IPS-18a (cell line): ENCODE measurements around the gene FAN1.

Source experiments
- H3K27ac ChIP-seq: one replicate; pipeline ENCODE4 v1.5.1; 2013; ENCODE audit warnings: low read length
- H3K27me3 ChIP-seq: one replicate; pipeline ENCODE4 v1.6.1; 2013; ENCODE audit warnings: mild to moderate bottlenecking, low read length; ENCODE audit not compliant: control insufficient read depth, insufficient read depth
- H3K36me3 ChIP-seq: one replicate; pipeline ENCODE4 v1.6.1; 2013; ENCODE audit warnings: low read depth, low read length; ENCODE audit not compliant: control insufficient read depth
- H3K4me1 ChIP-seq: one replicate; pipeline ENCODE4 v1.6.1; 2013; ENCODE audit warnings: low read depth, low read length; ENCODE audit not compliant: control insufficient read depth
- H3K4me3 ChIP-seq: one replicate; pipeline ENCODE4 v1.5.1; 2013; ENCODE audit warnings: low read length
- H3K9ac ChIP-seq: one replicate; pipeline ENCODE4 v1.6.1; 2013; ENCODE audit warnings: mild to moderate bottlenecking, low read length, moderate library complexity
- H3K9me3 ChIP-seq: one replicate; pipeline ENCODE4 v1.6.1; 2013; ENCODE audit warnings: low read depth, low read length; ENCODE audit not compliant: control insufficient read depth

Gene FAN1

DNA sequence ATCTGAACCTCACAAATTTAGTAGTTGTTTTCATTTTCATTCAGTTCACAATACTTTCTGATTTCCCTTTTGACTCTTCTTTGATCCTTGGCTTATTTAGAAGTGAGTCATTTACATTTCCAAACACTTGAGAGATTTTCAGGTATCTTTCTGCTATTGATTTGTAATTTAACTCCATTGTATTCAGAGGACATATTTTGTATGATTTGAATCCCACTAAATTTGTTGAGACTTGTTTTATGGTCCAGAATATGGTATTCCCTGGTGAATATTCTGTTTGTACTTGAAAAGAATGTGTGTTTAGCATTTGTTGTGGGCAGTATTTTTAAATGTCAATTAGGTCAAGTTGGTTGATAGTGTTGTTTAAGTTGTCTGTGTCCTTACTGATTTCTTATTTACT is 29.6 kb downstream of the FAN1 start:
- no peak overlapping the region for H3K27ac ChIP-seq
- H3K4me3 ChIP-seq: no peak overlapping the region
- peaks cover 43% of the 10 kb centered on the region for H3K36me3 ChIP-seq
- H3K9ac ChIP-seq: no peak overlapping the region
- H3K27me3 ChIP-seq: no peaks in the 10 kb centered on the region
- H3K9me3 ChIP-seq: no peaks in the 10 kb centered on the region
- H3K4me1 ChIP-seq: no peaks in the 10 kb centered on the region

DNA sequence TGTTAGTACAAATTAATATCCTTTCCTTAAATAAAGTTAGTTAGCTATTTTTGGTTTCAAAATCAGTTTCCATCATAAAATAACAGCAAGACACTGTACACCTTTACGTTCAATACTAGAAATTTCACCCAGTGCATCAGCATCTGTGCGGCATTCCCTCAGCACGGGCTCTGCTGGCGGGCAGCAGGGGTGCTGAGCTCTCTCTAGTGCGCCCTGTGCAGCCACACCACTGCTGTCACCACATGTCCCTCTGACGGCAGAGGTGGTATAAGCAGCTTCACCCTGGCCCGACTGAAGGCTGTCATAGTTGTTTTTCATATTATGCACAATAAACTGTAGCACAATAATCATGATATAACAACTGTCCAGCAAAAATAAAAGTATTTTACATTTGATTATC is 35.4 kb downstream of the FAN1 start:
- H3K4me3 ChIP-seq: no peak overlapping the region
- peaks cover 73% of the 10 kb centered on the region for H3K36me3 ChIP-seq
- H3K27me3 ChIP-seq: no peaks in the 10 kb centered on the region
- H3K27ac ChIP-seq: no peak overlapping the region
- no peak overlapping the region for H3K9ac ChIP-seq
- H3K4me1 ChIP-seq: no peaks in the 10 kb centered on the region
- H3K9me3 ChIP-seq: no peaks in the 10 kb centered on the region

DNA sequence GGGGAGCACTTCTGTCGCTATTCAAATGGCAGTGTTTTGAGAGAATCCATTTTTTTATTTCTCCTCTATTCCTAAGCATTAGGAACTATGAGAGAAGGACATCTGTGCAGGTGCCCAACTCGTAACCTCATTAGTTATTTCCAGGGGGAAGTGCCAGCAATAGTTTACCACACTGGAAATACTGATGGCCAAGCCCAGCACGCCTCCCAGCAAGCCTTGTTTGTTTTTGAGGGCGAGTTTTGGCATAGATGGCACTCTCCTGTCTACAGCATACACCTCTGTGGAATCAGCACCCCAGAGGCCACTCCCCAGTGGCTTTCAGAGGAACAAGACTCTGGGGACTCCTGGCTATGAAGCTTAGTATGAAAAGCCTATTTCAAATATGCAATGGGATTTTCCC is 36.6 kb downstream of the FAN1 start:
- H3K27me3 ChIP-seq: no peaks in the 10 kb centered on the region
- no peak overlapping the region for H3K27ac ChIP-seq
- H3K36me3 ChIP-seq: peaks cover 73% of the 10 kb centered on the region
- no peak overlapping the region for H3K9ac ChIP-seq
- no peaks in the 10 kb centered on the region for H3K9me3 ChIP-seq
- no peak overlapping the region for H3K4me3 ChIP-seq
- H3K4me1 ChIP-seq: no peaks in the 10 kb centered on the region

DNA sequence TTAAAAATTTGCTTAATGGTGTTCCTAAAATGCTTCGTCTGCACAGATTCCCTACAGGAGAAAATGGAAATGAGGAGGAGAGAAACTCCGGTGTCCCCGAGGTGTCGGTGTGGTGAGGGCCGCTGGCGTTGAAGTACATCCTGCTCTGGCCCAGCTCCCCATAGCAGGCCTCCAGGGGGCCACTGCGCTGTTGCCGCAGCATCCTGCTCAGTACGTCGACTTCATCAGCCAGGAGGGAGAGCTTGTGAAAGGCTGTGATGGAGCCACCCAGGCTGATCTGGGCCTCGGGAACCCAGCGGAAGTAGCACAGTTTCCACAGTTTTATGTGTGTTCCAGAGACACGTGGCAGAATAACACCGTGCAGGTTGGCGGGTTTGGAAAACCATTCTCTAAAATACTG is 37.8 kb downstream of the FAN1 start:
- Histone ChIP-seq H3K9ac (no peak overlapping the region), H3K36me3 (peaks cover 75% of the 10 kb centered on the region), H3K4me1 (no peaks in the 10 kb centered on the region), H3K27me3 (no peaks in the 10 kb centered on the region), H3K27ac (no peak overlapping the region), H3K4me3 (no peak overlapping the region), H3K9me3 (no peaks in the 10 kb centered on the region)

DNA sequence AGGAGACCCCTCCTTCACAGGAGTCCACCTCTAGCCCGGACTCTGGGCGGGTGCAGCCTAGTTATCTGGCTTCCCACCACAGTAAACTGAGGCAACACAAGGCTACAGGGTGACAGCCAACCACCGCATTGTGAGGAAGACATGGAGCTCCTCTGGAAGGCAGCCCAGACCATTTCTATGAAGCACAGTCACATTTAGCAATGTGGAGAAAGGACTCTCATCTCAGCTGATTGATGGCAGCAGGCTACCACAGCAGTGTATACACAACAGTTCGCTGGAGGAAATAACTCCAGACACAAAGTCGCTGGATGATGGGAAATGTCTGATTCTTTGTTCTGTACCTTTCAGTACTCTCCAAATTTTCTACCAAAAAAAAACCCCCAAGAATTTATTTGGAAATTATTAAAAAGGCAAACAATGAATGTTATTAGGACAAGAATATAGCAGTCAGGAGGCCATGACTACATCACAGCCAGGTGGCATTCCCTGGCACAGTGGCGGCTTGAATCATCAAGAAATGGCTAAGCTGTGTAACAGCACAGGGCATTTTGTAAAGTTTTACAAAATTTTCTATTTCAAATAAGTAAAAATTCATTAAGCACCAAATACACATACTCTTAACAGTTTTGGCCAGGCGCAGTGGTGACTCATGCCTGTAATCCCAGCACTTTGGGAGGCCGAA is 40.1 kb downstream of the FAN1 start:
- H3K27me3 ChIP-seq: no peaks in the 10 kb centered on the region
- H3K36me3 ChIP-seq: peaks cover 70% of the 10 kb centered on the region
- H3K4me3 ChIP-seq: no peak overlapping the region
- no peaks in the 10 kb centered on the region for H3K4me1 ChIP-seq
- no peaks in the 10 kb centered on the region for H3K9me3 ChIP-seq
- H3K9ac ChIP-seq: no peak overlapping the region
- H3K27ac ChIP-seq: no peak overlapping the region

DNA sequence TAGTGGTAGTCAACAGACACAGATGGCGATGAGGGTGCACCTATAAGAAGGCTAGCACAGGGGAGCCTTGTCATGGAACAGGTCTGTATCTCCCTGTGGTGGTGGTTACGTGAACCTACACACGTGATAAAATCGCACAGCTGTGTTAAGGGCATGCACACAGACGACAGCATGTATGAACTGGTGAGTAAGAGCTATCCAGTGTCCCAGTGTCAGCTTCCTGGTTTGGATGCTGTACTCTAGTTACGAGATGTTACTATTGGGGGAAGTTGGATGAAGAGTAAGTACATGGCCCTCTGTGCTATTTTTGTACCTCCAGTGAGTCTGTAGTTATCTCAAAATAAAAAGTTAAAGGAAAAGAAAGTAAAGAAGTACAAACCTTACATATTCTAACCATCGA is 49.5 kb downstream of the FAN1 start:
- Histone ChIP-seq H3K9me3 (no peaks in the 10 kb centered on the region), H3K36me3 (peaks cover 33% of the 10 kb centered on the region), H3K4me1 (no peaks in the 10 kb centered on the region), H3K27ac (no peak overlapping the region), H3K9ac (no peak overlapping the region), H3K27me3 (no peaks in the 10 kb centered on the region), H3K4me3 (no peak overlapping the region)

DNA sequence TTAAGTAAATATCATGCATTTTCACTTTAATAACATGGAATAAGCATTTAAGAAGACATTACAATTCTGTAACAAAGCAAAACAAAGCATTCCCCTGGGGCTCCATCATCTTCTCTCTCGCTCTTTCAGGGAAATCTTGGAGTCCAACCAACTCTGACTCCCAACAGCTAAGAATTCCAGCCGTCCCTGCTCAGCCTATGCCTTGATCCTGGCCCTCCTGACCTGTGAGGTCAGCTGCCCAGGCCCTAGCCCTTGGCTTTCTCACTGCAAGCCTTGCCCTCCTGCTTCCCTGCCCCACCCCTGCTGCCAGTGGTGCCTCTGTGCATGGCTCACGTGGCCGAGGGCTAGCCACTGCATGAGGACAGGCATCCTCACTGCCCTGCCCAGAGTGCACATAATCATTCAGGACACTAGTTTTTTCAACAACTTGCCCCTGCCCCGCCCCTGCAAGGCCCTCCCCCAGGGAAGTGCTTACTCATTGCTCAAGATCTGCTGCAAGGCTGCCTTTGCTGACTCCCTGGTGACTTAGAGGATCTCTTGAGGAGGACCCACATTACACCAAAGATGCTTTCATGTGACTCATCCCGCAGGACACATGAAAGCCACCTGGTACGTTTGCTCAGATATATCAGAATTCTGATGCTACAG is 50.1 kb downstream of the FAN1 start:
- no peaks in the 10 kb centered on the region for H3K4me1 ChIP-seq
- H3K9ac ChIP-seq: no peak overlapping the region
- peaks cover 33% of the 10 kb centered on the region for H3K36me3 ChIP-seq
- no peak overlapping the region for H3K4me3 ChIP-seq
- no peak overlapping the region for H3K27ac ChIP-seq
- H3K27me3 ChIP-seq: no peaks in the 10 kb centered on the region
- H3K9me3 ChIP-seq: no peaks in the 10 kb centered on the region

DNA sequence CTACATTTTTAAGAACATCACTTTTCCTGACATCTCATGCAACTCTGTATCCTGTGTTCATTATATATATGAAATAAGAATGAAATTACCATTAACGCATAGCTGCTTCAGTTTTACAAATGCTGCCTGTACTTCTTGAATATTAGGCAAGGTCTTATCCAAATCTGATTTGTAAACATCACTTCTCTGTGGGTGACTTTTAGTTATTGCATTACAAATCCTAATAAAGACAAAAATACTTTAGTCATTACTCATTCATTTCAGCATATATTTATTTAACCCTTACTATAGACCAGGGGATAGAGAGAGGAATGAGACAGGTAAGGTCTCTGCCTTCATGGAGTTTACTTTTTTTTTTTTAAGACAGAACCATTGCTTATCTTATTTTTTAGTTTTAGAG is 51.0 kb downstream of the FAN1 start:
- H3K36me3 ChIP-seq: peaks cover 28% of the 10 kb centered on the region
- no peaks in the 10 kb centered on the region for H3K9me3 ChIP-seq
- no peak overlapping the region for H3K9ac ChIP-seq
- H3K4me3 ChIP-seq: no peak overlapping the region
- H3K4me1 ChIP-seq: no peaks in the 10 kb centered on the region
- no peaks in the 10 kb centered on the region for H3K27me3 ChIP-seq
- no peak overlapping the region for H3K27ac ChIP-seq

DNA sequence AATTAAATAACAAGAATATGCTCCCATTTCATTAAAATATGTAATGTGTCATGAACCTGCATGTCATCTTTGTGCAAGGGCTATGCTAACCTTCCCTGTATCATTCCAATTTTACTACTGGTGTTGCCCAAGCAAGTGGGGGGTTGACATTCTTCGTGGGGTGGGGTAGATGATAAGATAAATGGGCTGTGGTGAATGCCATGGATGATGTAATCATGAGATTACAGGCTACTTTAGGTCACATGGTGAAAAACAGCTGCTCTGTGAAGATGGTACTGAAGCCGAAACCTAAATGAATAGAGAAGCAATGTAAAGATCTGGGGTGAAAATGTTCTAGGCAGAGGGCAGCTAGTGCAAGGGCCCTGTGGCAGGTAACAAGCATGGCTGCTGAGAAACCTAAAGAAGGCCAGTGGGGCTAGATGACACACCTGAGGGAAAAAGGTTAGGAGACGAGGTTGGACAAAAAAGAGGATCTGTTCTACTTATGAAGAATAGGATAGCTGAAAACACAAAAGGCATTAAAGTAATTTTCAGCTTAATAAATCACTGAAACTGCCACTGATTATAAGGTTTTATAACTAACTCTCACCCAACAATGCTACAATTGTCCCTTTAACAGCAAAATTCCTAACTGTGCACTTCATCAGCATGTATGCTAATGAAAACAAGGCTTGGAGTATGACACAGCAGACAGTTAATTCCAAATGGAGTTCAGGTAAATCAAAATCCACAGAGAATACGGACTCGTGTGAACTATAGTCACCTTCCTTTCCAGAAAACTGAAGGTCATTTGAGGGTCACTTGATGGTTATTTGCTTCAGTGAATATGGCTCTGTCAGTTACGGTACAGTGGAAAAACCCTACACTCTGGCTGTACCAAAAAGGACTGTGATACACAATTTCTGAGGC is 52.8 kb downstream of the FAN1 start:
- Histone ChIP-seq H3K9me3 (no peaks in the 10 kb centered on the region), H3K27me3 (no peaks in the 10 kb centered on the region), H3K4me3 (no peak overlapping the region), H3K36me3 (peaks cover 23% of the 10 kb centered on the region), H3K4me1 (no peaks in the 10 kb centered on the region), H3K27ac (no peak overlapping the region), H3K9ac (no peak overlapping the region)

DNA sequence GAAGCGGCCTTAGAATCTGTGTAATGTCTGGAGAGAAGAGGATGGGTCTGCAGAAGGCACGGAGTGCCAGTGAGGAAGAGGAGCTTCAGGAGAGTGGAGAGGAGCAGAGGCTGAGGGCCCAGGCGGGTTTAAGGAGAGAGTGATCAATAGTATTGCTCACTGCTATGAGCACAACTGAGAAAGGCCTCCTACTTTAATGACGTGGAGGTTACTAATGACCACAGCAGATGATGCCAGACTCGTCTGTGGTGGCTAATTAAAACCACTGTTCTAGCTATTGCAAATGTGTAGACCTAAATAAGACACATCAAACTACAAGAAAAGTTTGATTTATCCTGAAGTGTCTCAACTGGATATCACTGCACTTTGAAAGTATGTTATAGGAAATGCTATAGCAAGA is 54.5 kb downstream of the FAN1 start:
- peaks cover 9% of the 10 kb centered on the region for H3K36me3 ChIP-seq
- no peak overlapping the region for H3K4me3 ChIP-seq

DNA sequence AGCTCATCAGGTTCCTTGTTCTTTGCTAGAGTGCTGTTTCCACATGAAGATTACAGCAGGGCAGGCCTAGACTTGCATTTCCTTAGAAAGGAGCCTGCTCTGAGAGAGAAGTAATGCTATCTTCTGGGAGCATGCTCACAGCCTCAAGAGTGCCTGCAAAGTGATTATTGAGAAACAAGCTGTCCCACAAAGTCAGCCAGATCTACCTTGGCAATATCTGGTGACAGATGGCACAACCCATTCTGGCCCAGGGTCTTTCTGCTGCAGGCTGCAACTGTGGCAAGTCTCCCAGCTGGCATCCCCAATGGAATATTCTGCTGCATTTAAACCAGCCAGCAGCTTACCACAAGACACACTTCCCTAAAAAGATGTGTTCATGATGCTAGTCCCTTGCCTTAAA is 58.4 kb downstream of the FAN1 start:
- no peak overlapping the region for H3K9ac ChIP-seq
- H3K36me3 ChIP-seq: peaks cover 8% of the 10 kb centered on the region
- no peaks in the 10 kb centered on the region for H3K4me1 ChIP-seq
- H3K4me3 ChIP-seq: no peak overlapping the region
- no peaks in the 10 kb centered on the region for H3K27me3 ChIP-seq
- no peak overlapping the region for H3K27ac ChIP-seq
- H3K9me3 ChIP-seq: no peaks in the 10 kb centered on the region

More for the DNA sequence above, 54.5 kb downstream of the FAN1 start:
- H3K9ac ChIP-seq: no peak overlapping the region
- H3K27ac ChIP-seq: no peak overlapping the region
- no peaks in the 10 kb centered on the region for H3K9me3 ChIP-seq
- no peaks in the 10 kb centered on the region for H3K4me1 ChIP-seq
- no peaks in the 10 kb centered on the region for H3K27me3 ChIP-seq
